Panc1 (cell line): ENCODE data around the gene ABHD14A. TPM values are rescaled to one million over a fixed set of nuclear protein-coding genes. Genes with fewer than 3 reads are reported as not detected.

Experiments
- ATAC-seq: fragments of 200-7000 bp; cut with Tn5 transposase; 2 replicates; pipeline ENCODE4 v1.9.1; 2020; ENCODE audit warnings: mild to moderate bottlenecking, moderate library complexity
- BruUV-seq: library from RNA; stranded (reverse); fragments of 400-500 nt; replicated peaks from 2 replicates; lab custom pipeline; 2021; lab: Mats Ljungman, UMichigan
- CTCF ChIA-PET: fragments of 300-600 bp; sonication (Branson Sonifier 250); formaldehyde crosslinking; loops from one replicate; lab custom pipeline; 2022; ENCODE audit warnings: antibody characterized with exemption; lab: Charles Lee
- POLR2A ChIA-PET: fragments of 300-600 bp; sonication (Branson Sonifier 250); formaldehyde crosslinking; loops from one replicate; lab custom pipeline; 2022; ENCODE audit warnings: antibody characterized with exemption; lab: Charles Lee
- DNase-seq: peaks from one replicate; pipeline ENCODE4 v3.0.0-alpha.2; 2010; ENCODE audit warnings: low read depth, low spot score
- H3K27ac ChIP-seq: 2 replicates; pipeline ENCODE4 v1.5.1; 2011; ENCODE audit warnings: mild to moderate bottlenecking, low read length, inconsistent platforms
- H3K27me3 ChIP-seq: fragments of 200-500 bp; sonication (Bioruptor generic); 2 replicates; pipeline ENCODE4 v1.6.0; 2014; ENCODE audit warnings: low read length, inconsistent platforms; ENCODE audit not compliant: control insufficient read depth, insufficient read depth
- H3K36me3 ChIP-seq: fragments of 200-500 bp; sonication (Bioruptor generic); 2 replicates; pipeline ENCODE4 v1.5.1; 2014; ENCODE audit warnings: inconsistent platforms, mild to moderate bottlenecking, low read length, moderate library complexity; ENCODE audit not compliant: control insufficient read depth, insufficient read depth
- H3K4me1 ChIP-seq: 2 replicates; pipeline ENCODE4 v1.5.1; 2011; ENCODE audit warnings: inconsistent platforms, mild to moderate bottlenecking, low read length, moderate library complexity; ENCODE audit not compliant: control insufficient read depth, insufficient read depth
- H3K4me3 ChIP-seq, 2 experiments: 2 replicates each; pipeline ENCODE4 v1.5.1; 2011 to 2012; ENCODE audit warnings: low read depth in 2 of 2, low read length in 2 of 2, mild to moderate bottlenecking in 2 of 2, inconsistent platforms in 1 of 2, moderate library complexity in 1 of 2
- H3K9me3 ChIP-seq: fragments of 200-500 bp; sonication (Bioruptor generic); 2 replicates; pipeline ENCODE4 v1.5.1; 2014; ENCODE audit warnings: low read depth, mild to moderate bottlenecking, inconsistent platforms, low read length, moderate library complexity; ENCODE audit not compliant: control insufficient read depth, insufficient read depth
- POLR2AphosphoS5 ChIP-seq: IDR thresholded peaks from 2 replicates; pipeline ENCODE4 v1.6.1; 2012; ENCODE audit warnings: mild to moderate bottlenecking, low read depth, low read length, moderate library complexity
- REST ChIP-seq, 2 experiments: IDR thresholded peaks; 2 replicates each; pipeline ENCODE4 v1.6.1; 2011 to 2012; ENCODE audit warnings: low read depth in 2 of 2, control low read depth in 1 of 2, low read length in 1 of 2, mild to moderate bottlenecking in 1 of 2, moderate library complexity in 1 of 2; ENCODE audit not compliant: insufficient read depth in 1 of 2
- SIN3A ChIP-seq: IDR thresholded peaks from 2 replicates; pipeline ENCODE4 v1.6.1; 2012; ENCODE audit warnings: low read depth, mild to moderate bottlenecking, low read length, moderate library complexity, borderline replicate concordance; ENCODE audit not compliant: insufficient read depth
- TCF7L2 ChIP-seq: IDR thresholded peaks from 2 replicates; pipeline ENCODE4 v1.6.1; 2011; ENCODE audit warnings: mild to moderate bottlenecking, low read depth, low read length, inconsistent platforms
- in situ Hi-C: cut with HindIII; loops from 2 replicates; pipeline ENCODE4 v1.10.0; 2016; ENCODE audit warnings: low sequenced_read_pairs, low pct_unique_long_range_greater_than_20kb
- intact Hi-C: fragments of 100-400 bp; cut with micrococcal nuclease; formaldehyde crosslinking; loops from one replicate; pipeline ENCODE4 v1.10.0; 2022; ENCODE audit not compliant: unreplicated experiment
- total RNA-seq: library from RNA; stranded (reverse); gene quantifications from one replicate; pipeline ENCODE4 v1.2.1, GENCODE V29; 2021; ENCODE audit not compliant: unreplicated experiment
- TF ChIP-seq, protein P1 (sequence below): fragments of 450-650 bp; IDR thresholded peaks from 2 replicates; pipeline ENCODE4 v1.5.1; 2017; ENCODE audit warnings: mild to moderate bottlenecking

Gene ABHD14A
- total RNA-seq, 1 experiment from 2014 or later, result 11.3 TPM

DNA sequence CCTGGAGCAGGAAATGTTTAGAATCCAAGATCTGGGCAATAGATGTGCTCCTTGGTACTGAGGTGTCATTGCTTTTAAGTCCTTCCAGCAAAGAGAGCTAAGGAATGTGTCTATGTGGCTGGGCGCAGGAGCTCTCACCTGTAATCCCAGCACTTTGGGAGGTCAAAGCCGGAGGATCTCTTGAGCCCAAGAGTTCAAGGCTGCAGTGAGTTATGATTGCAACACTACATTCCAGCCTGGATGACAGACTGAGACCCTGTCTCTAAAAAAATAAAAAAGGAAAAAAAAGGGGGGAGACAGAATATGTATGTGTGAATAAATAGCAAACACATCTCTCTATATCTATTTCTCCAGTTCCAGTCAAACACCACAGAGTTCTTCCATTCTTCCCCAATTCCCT, 24.0 kb upstream of the ABHD14A start:
- no peaks in the 10 kb centered on the region for H3K4me1 ChIP-seq
- ChIA-PET CTCF (interaction anchor here (0.6 kb wide), 1 partner anchor 99 kb away, joined by 3 read pairs; no protein-coding TSS in a partner anchor), POLR2A (no interaction called here)
- no peaks in the 10 kb centered on the region for H3K36me3 ChIP-seq
- DNase-seq (no peak), ATAC-seq (no peak)
- intact Hi-C loops (no loop called here), in situ Hi-C loops (no loop called here)
- no peak for TF ChIP-seq TCF7L2
- TF ChIP-seq, protein P1, sequence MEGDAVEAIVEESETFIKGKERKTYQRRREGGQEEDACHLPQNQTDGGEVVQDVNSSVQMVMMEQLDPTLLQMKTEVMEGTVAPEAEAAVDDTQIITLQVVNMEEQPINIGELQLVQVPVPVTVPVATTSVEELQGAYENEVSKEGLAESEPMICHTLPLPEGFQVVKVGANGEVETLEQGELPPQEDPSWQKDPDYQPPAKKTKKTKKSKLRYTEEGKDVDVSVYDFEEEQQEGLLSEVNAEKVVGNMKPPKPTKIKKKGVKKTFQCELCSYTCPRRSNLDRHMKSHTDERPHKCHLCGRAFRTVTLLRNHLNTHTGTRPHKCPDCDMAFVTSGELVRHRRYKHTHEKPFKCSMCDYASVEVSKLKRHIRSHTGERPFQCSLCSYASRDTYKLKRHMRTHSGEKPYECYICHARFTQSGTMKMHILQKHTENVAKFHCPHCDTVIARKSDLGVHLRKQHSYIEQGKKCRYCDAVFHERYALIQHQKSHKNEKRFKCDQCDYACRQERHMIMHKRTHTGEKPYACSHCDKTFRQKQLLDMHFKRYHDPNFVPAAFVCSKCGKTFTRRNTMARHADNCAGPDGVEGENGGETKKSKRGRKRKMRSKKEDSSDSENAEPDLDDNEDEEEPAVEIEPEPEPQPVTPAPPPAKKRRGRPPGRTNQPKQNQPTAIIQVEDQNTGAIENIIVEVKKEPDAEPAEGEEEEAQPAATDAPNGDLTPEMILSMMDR, result no peak
- TF ChIP-seq POLR2AphosphoS5, result no peak
- no peak for TF ChIP-seq SIN3A
- no peak for TF ChIP-seq REST (IDR thresholded peaks at IDR 0.05; ENCODE audit: insufficient read depth in 1 of 2, low read depth in 2 of 2, low read length in 1 of 2)
- no peaks in the 10 kb centered on the region for H3K27me3 ChIP-seq
- no peaks in the 10 kb centered on the region for H3K9me3 ChIP-seq
- H3K4me3 ChIP-seq, result no peak overlapping the region
- no TSS peak for BruUV-seq
- H3K27ac ChIP-seq, result no peak overlapping the region

DNA sequence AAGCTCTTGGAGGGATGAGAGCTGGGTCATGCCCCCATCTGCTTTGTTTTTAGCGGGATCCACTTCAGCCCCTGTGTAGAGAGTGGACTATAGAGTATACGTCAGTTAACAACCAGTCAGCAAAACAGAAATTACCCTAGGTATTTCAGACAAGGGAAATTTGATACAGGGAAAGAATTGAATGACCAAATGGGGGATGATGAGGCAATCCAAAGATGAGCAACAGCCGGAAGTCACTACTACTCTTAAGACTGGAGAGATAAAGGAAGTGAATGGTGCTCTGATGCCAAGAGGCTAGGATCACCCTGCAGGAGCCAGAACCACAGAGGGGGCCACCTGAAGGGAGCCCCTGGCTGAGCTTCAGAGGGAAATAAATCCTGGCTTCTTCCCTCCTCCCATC, 21.4 kb upstream of the ABHD14A start:
- ChIA-PET POLR2A (interaction anchor here (0.5 kb wide), 1 partner anchor 1113 kb away, joined by 3 read pairs; no protein-coding TSS in a partner anchor), CTCF (no interaction called here)
- Histone ChIP-seq H3K27ac (no peak overlapping the region), H3K4me3 (no peak overlapping the region), H3K27me3 (no peaks in the 10 kb centered on the region), H3K36me3 (no peaks in the 10 kb centered on the region), H3K9me3 (no peaks in the 10 kb centered on the region), H3K4me1 (no peaks in the 10 kb centered on the region)
- no peak for TF ChIP-seq REST (IDR thresholded peaks at IDR 0.05; ENCODE audit: insufficient read depth in 1 of 2, low read depth in 2 of 2, low read length in 1 of 2)
- TF ChIP-seq TCF7L2, result no peak
- no peak for TF ChIP-seq POLR2AphosphoS5
- TF ChIP-seq, protein P1, result no peak
- TF ChIP-seq SIN3A, result no peak
- in situ Hi-C loops, result no loop called here
- intact Hi-C loops, result no loop called here
- BruUV-seq, result no TSS peak
- no peak for DNase-seq
- ATAC-seq, result no peak
